ENCODE data around the gene INPP5A.

DNA sequence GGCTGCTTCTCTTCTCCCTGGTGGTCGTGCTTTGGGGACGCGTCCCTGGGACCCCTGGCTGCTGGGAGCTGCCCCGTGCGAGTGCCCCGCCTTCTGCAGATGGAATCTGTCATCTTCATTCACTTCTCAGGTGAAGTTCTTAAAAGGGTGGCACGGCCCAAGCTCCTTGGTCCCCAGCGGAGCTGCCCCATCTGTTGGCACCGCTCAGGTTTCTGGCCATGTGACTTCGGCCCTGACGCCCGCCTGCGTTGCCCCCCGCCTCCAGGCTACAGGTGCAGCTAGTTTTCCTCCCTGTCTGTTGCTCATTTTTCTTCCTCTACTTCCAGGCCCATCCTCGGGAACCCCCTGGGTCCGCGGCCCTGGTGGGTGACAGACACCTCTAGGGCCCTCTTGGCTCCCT, 255.2 kb downstream of the INPP5A start:
- no peak for TF ChIP-seq EZH2 (IDR thresholded peaks at IDR 0.05; ENCODE audit: borderline replicate concordance, insufficient read depth, low read depth, low read length, poor library complexity, severe bottlenecking)
- TF ChIP-seq, protein P1, sequence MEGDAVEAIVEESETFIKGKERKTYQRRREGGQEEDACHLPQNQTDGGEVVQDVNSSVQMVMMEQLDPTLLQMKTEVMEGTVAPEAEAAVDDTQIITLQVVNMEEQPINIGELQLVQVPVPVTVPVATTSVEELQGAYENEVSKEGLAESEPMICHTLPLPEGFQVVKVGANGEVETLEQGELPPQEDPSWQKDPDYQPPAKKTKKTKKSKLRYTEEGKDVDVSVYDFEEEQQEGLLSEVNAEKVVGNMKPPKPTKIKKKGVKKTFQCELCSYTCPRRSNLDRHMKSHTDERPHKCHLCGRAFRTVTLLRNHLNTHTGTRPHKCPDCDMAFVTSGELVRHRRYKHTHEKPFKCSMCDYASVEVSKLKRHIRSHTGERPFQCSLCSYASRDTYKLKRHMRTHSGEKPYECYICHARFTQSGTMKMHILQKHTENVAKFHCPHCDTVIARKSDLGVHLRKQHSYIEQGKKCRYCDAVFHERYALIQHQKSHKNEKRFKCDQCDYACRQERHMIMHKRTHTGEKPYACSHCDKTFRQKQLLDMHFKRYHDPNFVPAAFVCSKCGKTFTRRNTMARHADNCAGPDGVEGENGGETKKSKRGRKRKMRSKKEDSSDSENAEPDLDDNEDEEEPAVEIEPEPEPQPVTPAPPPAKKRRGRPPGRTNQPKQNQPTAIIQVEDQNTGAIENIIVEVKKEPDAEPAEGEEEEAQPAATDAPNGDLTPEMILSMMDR (IDR thresholded peaks at IDR 0.05) = no peak
